Measurements from ENCODE around the gene ZKSCAN2. TPM values are rescaled to one million over a fixed set of nuclear protein-coding genes. Genes with fewer than 3 reads are reported as not detected.

The ZKSCAN2 gene
- total and polyA plus RNA-seq, 9 of the 15 experiments (the other 6 are each of a cell fraction or from before 2014, with no cell fraction given) = 1.3 to 9.5 (median 4.2) TPM

DNA sequence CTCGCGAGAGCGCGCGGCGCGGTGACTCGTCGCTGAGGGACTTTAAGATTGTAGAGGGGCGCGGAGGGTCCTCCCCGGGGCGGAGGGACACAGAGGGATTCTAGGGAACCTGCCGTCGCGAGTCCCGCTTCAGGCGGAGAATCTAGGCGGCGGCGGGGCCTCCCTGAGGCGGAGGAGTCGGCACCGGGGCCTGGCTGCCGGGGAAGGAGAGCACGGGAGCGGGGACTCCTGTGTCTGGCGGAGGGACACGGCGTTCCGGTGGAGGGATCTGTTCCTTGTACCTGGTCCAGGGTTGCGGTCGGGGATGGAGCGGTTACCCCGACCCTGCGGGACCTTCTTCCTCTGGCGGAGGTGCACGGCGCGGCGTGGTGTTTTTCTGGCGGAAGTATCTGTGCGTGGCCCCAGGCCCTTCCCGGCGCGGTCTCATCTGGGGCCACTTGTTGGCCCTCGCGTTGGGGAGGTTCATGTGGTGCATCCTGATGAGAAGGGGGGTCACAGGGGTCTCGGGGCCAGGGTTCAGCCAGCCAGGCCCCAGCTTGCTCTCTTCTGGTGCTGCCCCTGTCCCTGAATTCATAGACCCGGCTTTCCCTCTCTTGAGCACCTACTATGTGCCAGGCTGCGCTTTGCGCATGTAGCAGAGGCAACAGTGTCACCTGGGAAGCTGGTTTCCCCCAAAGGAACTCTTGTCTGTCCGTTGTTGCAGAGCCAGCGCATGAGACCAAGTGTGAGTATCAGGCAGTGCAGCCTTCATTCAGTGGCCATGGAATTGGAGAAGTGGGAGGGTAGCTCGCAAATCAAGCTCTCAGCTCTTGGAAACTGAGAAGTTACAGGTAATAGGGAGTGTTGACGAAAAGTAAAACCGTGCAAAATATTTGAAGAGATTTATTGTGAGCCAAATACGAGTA lies 563 bp upstream of the ZKSCAN2 start:
- intact Hi-C loops (cut with micrococcal nuclease) = no loop called here
- DNase-seq (ENCODE audit: extremely low read depth in 1 of 4, low spot score in 3 of 4) (peak; percentile 82 to 90 (median 83)), ATAC-seq (peak; percentile 69), FAIRE-seq (peak; percentile 67)
- in situ Hi-C loops (cut with MboI) = no loop called here
- H3K79me2 ChIP-seq (ENCODE audit: control insufficient read depth, insufficient read depth, low read length) = peaks cover 62% of the 10 kb centered on the region
- H3K36me3 ChIP-seq (ENCODE audit: control insufficient read depth, insufficient read depth, low read length) = peaks cover 35% of the 10 kb centered on the region; the same call in 2 of the 3 replicates
- 1% methylated on average over 40 of the region's 58 CpGs for WGBS (ENCODE audit: insufficient coverage, low coverage, missing lambda C conversion rate)
- H3K9ac ChIP-seq (ENCODE audit: insufficient read depth in 1 of 2, low read depth in 2 of 2, low read length in 2 of 2) = peak overlapping the region; percentile 97 to 100
- H3K4me1 ChIP-seq (replicated peaks in 1 of 2; ENCODE audit: control insufficient read depth in 2 of 2, insufficient read depth in 2 of 2, low read length in 2 of 2) = peaks cover 7 to 19% of the 10 kb centered on the region in 2 experiments; a peak in 4 of 5 replicates
- H3K4me2 ChIP-seq (ENCODE audit: insufficient read depth, low read length) = peak overlapping the region; percentile 95
- no peaks in the 10 kb centered on the region for H3K27me3 ChIP-seq (ENCODE audit: control insufficient read depth in 2 of 2, insufficient read depth in 2 of 2, low read length in 2 of 2)
- peak overlapping the region; percentile 98 for H3K27ac ChIP-seq (ENCODE audit: extremely low read depth, low read depth, low read length)
- ChIA-PET POLR2A (interaction anchor here (0.8 to 5.5 kb wide), 3 partner anchors 13 to 323 kb away, joined by 3 to 40 read pairs (median 4); no protein-coding TSS in a partner anchor), CTCF (ENCODE audit: low intra/inter-chr PET ratio) (no interaction called here)
- no peaks in the 10 kb centered on the region for H3K9me1 ChIP-seq (ENCODE audit: control insufficient read depth, insufficient read depth, low read length)
- peak overlapping the region; percentile 59 for H3K4me3 ChIP-seq
- no peaks in the 10 kb centered on the region for H3K9me3 ChIP-seq (replicated peaks; ENCODE audit: control insufficient read depth, insufficient read depth, low read depth, low read length)
- H4K20me1 ChIP-seq (replicated peaks; ENCODE audit: control insufficient read depth, insufficient read depth, low read length) = peaks cover 18% of the 10 kb centered on the region
- BruUV-seq (replicated peaks) = TSS peak; percentile 71
- H2AFZ ChIP-seq (ENCODE audit: low read depth, low read length) = peak overlapping the region; percentile 98
- TF ChIP-seq POLR3A (IDR thresholded peaks at IDR 0.05; ENCODE audit: borderline replicate concordance, extremely low read depth, insufficient read depth, insufficient read length) (no peak), ILF3 (IDR thresholded peaks at IDR 0.05; ENCODE audit: borderline replicate concordance) (no peak), HMG20B (CRISPR knock-in tag; IDR thresholded peaks at IDR 0.05) (no peak), POU5F1 (IDR thresholded peaks at IDR 0.05; ENCODE audit: borderline replicate concordance, low read depth, low read length, partially characterized antibody) (no peak), TEAD1 (CRISPR knock-in tag; IDR thresholded peaks at IDR 0.05) (peak in 1 of 2 experiments; percentile 73; a peak in 2 of 4 replicates), PHB2 (IDR thresholded peaks at IDR 0.05; ENCODE audit: low read depth) (no peak), LEF1 (IDR thresholded peaks at IDR 0.05) (peak; percentile 42; the same call in 1 of the 2 replicates), RFX7 (CRISPR knock-in tag; IDR thresholded peaks at IDR 0.05) (no peak), ZBTB8A (IDR thresholded peaks at IDR 0.05; ENCODE audit: partially characterized antibody) (no peak), SIRT6 (IDR thresholded peaks at IDR 0.05; ENCODE audit: low read depth, low read length) (no peak), NEUROD1 (IDR thresholded peaks at IDR 0.05; ENCODE audit: borderline replicate concordance, low read depth, low read length, partially characterized antibody) (peak; percentile 67), ZNF324 (CRISPR knock-in tag; IDR thresholded peaks at IDR 0.05) (no peak), SRSF9 (IDR thresholded peaks at IDR 0.05; ENCODE audit: borderline replicate concordance, low read depth, low read length) (no peak), CREB1 (IDR thresholded peaks at IDR 0.05) (peak; percentile 14; the same call in 1 of the 2 replicates), CREB1 (CRISPR knock-in tag; IDR thresholded peaks at IDR 0.05) (peak; percentile 67), ZNF140 (CRISPR knock-in tag; IDR thresholded peaks at IDR 0.05) (no peak)
- TF ChIP-seq, protein P1, sequence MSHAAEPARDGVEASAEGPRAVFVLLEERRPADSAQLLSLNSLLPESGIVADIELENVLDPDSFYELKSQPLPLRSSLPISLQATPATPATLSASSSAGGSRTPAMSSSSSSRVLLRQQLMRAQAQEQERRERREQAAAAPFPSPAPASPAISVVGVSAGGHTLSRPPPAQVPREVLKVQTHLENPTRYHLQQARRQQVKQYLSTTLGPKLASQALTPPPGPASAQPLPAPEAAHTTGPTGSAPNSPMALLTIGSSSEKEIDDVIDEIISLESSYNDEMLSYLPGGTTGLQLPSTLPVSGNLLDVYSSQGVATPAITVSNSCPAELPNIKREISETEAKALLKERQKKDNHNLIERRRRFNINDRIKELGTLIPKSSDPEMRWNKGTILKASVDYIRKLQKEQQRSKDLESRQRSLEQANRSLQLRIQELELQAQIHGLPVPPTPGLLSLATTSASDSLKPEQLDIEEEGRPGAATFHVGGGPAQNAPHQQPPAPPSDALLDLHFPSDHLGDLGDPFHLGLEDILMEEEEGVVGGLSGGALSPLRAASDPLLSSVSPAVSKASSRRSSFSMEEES (CRISPR knock-in tag; IDR thresholded peaks at IDR 0.05) = no peak
- TF ChIP-seq, protein P2, sequence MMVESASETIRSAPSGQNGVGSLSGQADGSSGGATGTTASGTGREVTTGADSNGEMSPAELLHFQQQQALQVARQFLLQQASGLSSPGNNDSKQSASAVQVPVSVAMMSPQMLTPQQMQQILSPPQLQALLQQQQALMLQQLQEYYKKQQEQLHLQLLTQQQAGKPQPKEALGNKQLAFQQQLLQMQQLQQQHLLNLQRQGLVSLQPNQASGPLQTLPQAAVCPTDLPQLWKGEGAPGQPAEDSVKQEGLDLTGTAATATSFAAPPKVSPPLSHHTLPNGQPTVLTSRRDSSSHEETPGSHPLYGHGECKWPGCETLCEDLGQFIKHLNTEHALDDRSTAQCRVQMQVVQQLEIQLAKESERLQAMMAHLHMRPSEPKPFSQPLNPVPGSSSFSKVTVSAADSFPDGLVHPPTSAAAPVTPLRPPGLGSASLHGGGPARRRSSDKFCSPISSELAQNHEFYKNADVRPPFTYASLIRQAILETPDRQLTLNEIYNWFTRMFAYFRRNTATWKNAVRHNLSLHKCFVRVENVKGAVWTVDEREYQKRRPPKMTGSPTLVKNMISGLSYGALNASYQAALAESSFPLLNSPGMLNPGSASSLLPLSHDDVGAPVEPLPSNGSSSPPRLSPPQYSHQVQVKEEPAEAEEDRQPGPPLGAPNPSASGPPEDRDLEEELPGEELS (CRISPR knock-in tag; IDR thresholded peaks at IDR 0.05; ENCODE audit: borderline replicate concordance) = no peak
